ENCODE measurements around the gene STX16.

- TF ChIP-seq POLR2A (IDR thresholded peaks at IDR 0.05; ENCODE audit: low read depth, low read length) (no peak), POLR2AphosphoS5 (IDR thresholded peaks at IDR 0.05; ENCODE audit: low read depth, low read length) (no peak)
Observed at GRCh38 chr20:58723628-58723984, 72.5 kb downstream of the STX16 start.

All from GM12892 (cell line).